ENCODE measurements around the gene CWC22.

DNA sequence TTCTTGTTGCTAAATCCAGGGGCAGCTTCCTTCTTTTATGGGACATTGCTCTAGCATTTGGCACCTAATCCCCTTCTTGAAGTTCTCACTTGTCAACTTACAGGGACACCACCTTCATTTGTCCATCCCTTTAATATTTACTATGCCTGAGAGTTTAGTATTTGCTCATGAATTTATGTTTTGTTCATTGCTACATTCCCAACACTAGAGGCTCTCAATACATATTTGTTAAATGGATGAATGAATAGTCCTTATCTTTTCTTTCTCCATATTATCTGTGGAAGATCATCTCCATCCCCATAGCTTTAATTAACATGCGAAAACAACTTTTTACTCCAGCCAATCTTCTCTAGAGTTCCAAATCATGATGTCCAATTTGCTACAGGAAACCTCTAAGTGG is 5.4 kb downstream of the CWC22 start:
- TF ChIP-seq, protein P1, sequence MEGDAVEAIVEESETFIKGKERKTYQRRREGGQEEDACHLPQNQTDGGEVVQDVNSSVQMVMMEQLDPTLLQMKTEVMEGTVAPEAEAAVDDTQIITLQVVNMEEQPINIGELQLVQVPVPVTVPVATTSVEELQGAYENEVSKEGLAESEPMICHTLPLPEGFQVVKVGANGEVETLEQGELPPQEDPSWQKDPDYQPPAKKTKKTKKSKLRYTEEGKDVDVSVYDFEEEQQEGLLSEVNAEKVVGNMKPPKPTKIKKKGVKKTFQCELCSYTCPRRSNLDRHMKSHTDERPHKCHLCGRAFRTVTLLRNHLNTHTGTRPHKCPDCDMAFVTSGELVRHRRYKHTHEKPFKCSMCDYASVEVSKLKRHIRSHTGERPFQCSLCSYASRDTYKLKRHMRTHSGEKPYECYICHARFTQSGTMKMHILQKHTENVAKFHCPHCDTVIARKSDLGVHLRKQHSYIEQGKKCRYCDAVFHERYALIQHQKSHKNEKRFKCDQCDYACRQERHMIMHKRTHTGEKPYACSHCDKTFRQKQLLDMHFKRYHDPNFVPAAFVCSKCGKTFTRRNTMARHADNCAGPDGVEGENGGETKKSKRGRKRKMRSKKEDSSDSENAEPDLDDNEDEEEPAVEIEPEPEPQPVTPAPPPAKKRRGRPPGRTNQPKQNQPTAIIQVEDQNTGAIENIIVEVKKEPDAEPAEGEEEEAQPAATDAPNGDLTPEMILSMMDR (conservative IDR thresholded peaks at IDR 0.05 in 1 of 2, IDR thresholded peaks at IDR 0.05 in 1 of 2; ENCODE audit: low read depth in 1 of 2, low read length in 2 of 2): peak in 1 of 2 donors; percentile 18
- TF ChIP-seq EZH2 (IDR thresholded peaks at IDR 0.05; ENCODE audit: low read length, missing control alignments): no peak

Data from fibroblast of lung (primary cell).